ENCODE data around the gene ITPR1.

DNA sequence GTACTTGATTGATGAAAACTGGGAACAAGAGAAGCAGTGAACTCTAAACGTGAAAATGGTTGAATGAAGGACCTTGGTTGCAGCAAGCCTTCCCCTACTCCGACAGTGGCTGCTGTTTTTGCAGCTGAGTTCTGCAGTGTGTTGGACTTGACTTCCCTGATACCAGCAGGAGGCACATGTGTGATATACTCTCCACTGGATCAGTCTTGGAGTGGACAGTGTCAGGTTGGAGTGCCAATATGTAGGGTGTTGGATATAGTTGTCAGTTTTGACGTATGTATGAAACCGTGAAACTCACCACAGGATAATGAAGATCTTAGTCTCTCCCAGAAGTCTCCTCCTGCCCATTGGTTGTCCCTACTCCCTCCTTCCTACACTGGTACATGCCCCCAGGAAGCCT lies 106.5 kb downstream of the ITPR1 start:
- TF ChIP-seq, protein P1, sequence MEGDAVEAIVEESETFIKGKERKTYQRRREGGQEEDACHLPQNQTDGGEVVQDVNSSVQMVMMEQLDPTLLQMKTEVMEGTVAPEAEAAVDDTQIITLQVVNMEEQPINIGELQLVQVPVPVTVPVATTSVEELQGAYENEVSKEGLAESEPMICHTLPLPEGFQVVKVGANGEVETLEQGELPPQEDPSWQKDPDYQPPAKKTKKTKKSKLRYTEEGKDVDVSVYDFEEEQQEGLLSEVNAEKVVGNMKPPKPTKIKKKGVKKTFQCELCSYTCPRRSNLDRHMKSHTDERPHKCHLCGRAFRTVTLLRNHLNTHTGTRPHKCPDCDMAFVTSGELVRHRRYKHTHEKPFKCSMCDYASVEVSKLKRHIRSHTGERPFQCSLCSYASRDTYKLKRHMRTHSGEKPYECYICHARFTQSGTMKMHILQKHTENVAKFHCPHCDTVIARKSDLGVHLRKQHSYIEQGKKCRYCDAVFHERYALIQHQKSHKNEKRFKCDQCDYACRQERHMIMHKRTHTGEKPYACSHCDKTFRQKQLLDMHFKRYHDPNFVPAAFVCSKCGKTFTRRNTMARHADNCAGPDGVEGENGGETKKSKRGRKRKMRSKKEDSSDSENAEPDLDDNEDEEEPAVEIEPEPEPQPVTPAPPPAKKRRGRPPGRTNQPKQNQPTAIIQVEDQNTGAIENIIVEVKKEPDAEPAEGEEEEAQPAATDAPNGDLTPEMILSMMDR (conservative IDR thresholded peaks at IDR 0.05 in 1 of 2, IDR thresholded peaks at IDR 0.05 in 1 of 2; ENCODE audit: extremely low read depth in 1 of 2, insufficient read depth in 1 of 2, low read depth in 1 of 2, low read length in 2 of 2) = no peak
- TF ChIP-seq EZH2 (IDR thresholded peaks at IDR 0.05; ENCODE audit: borderline replicate concordance, low read length) = no peak
